A549 (cell line): ENCODE data around the gene PCDH12.

Source experiments
- CTCF ChIP-seq: fragments of >200 bp; sonication (Bioruptor Twin); formaldehyde crosslinking; IDR thresholded peaks from 3 replicates; pipeline ENCODE4 v1.5.1; 2016
- EP300 ChIP-seq, 2 experiments: fragments of >200 bp; sonication (Bioruptor Twin); formaldehyde crosslinking; IDR thresholded peaks; 2 replicates in 1 of 2; 3 replicates in 1 of 2; pipeline ENCODE4 v1.6.1; 2016 to 2017
- RFX5 ChIP-seq: fragments of 450-650 bp; IDR thresholded peaks from 2 replicates; pipeline ENCODE4 v1.7.1; 2014; ENCODE audit warnings: antibody characterized with exemption, mild to moderate bottlenecking, moderate library complexity

GRCh38 chr5:141914199-141914743, 43.7 kb downstream of the PCDH12 start:
- TF ChIP-seq EP300 (IDR thresholded peaks at IDR 0.05) (no peak), CTCF (no peak), RFX5 (no peak)
